K562 (cell line): ENCODE data around the gene CLVS2.

Experiments used
- ARID3A ChIP-seq: IDR thresholded peaks from 2 replicates; pipeline ENCODE4 v1.6.1; 2012; ENCODE audit warnings: low read depth, low read length, improper control_type of control experiment, borderline replicate concordance
- BHLHE40 ChIP-seq: IDR thresholded peaks from 2 replicates; pipeline ENCODE4 v1.6.1; 2011; ENCODE audit warnings: low read length, improper control_type of control experiment
- BRD4 ChIP-seq: fragments of 200-600 bp; sonication (generic); IDR thresholded peaks from 2 replicates; pipeline ENCODE4 v1.6.1; 2017; ENCODE audit warnings: inconsistent platforms
- CBFB ChIP-seq: sonication (generic); formaldehyde crosslinking; IDR thresholded peaks from 2 replicates; pipeline ENCODE4 v1.4.0; 2020; ENCODE audit warnings: mild to moderate bottlenecking, missing genetic modification reagents
- ETV6 ChIP-seq, 3 experiments: fragments of 150-350 bp in 1 of 3; sonication (generic) in 1 of 3; formaldehyde crosslinking in 1 of 3; IDR thresholded peaks; 2 replicates each; pipeline versions ENCODE4 v1.6.1 to v1.8.0; 2014 to 2022; ENCODE audit warnings: borderline replicate concordance in 2 of 3, low read depth in 2 of 3, antibody characterized with exemption in 1 of 3, low read length in 1 of 3, mild to moderate bottlenecking in 1 of 3, missing genetic modification reagents in 1 of 3
- PATZ1 ChIP-seq: fragments of 250-450 bp; sonication (Bioruptor Pico); IDR thresholded peaks from 2 replicates; pipeline ENCODE4 v1.5.0; 2020; ENCODE audit warnings: mild to moderate bottlenecking, borderline replicate concordance
- RBFOX2 ChIP-seq: fragments of 200-400 bp; formaldehyde crosslinking; IDR thresholded peaks from 2 replicates; pipeline ENCODE4 v1.6.1; 2017; ENCODE audit warnings: low read depth, mild to moderate bottlenecking, low read length, moderate library complexity
- ZNF124 ChIP-seq: sonication (generic); formaldehyde crosslinking; IDR thresholded peaks from 2 replicates; pipeline ENCODE4 v1.8.1; 2022; ENCODE audit warnings: missing genetic modification reagents
- ZNF384 ChIP-seq: IDR thresholded peaks from 2 replicates; pipeline ENCODE4 v1.6.1; 2012; ENCODE audit warnings: low read depth, low read length, improper control_type of control experiment

DNA sequence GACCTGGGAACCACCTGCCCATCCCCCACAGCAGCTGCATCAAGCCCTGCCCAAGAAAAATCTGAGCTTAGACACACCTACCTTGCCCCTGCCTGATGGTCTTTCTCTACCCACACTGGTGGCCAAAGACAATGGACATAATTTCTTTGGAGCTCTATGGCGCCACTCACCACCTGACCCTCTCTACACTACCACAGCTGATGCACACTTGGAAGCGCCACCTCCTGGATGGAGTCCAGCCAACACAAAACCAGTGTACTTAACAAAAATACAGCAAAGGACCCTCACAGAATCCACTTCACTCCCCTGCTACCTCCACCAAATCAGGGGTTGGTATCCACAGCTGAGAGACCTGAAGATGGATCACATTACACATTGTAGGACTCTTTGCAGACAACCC is 39.7 kb upstream of the CLVS2 start:
- TF ChIP-seq ZNF124 (CRISPR knock-in tag): no peak
- TF ChIP-seq RBFOX2: no peak
- no peak for TF ChIP-seq CBFB (CRISPR knock-in tag)
- no peak for TF ChIP-seq ZNF384
- TF ChIP-seq ARID3A: no peak
- no peak for TF ChIP-seq BRD4
- no peak for TF ChIP-seq BHLHE40
- TF ChIP-seq ETV6 (IDR thresholded peaks at IDR 0.05; ENCODE audit: borderline replicate concordance in 1 of 2, low read depth in 2 of 2, low read length in 1 of 2): no peak
- TF ChIP-seq ETV6 (CRISPR knock-in tag; IDR thresholded peaks at IDR 0.05; ENCODE audit: borderline replicate concordance): no peak
- TF ChIP-seq PATZ1: no peak
